ENCODE measurements around the gene NAA38.
"Not testable (repeated sequence)": the region's sequence is repeated elsewhere in the genome, so short reads cannot be mapped to it uniquely, and the experiment has no call there.

NAA38 gene

GRCh38 chr17:7867881-7868329 is 10.5 kb upstream of the NAA38 start:
- Histone ChIP-seq H3K4me1 (ENCODE audit: low read length) (no peaks in the 10 kb centered on the region), H3K36me3 (replicated peaks; ENCODE audit: low read depth, low read length) (no peaks in the 10 kb centered on the region), H3K27ac (ENCODE audit: low read length) (no peak overlapping the region), H3K4me3 (ENCODE audit: low read length) (no peak overlapping the region), H3K79me2 (ENCODE audit: low read length) (no peaks in the 10 kb centered on the region), H2AFZ (ENCODE audit: low read depth, low read length) (no peak overlapping the region), H3K9me3 (ENCODE audit: insufficient read depth, low read length) (no peaks in the 10 kb centered on the region), H3K4me2 (ENCODE audit: low read length) (no peak overlapping the region), H4K20me1 (ENCODE audit: insufficient read depth, low read length) (no peaks in the 10 kb centered on the region), H3K9ac (ENCODE audit: low read length) (no peak overlapping the region), H3K27me3 (ENCODE audit: low read depth, low read length) (no peaks in the 10 kb centered on the region)
- TF ChIP-seq CTCF (IDR thresholded peaks at IDR 0.05; ENCODE audit: low read depth, low read length) (no peak), EZH2phosphoT487 (IDR thresholded peaks at IDR 0.05; ENCODE audit: low read depth) (no peak)

- Histone ChIP-seq H3K4me2 (ENCODE audit: low read length) (no peak overlapping the region), H3K79me2 (ENCODE audit: low read length) (no peaks in the 10 kb centered on the region), H3K27me3 (ENCODE audit: low read depth, low read length) (no peaks in the 10 kb centered on the region), H3K9ac (ENCODE audit: low read length) (no peak overlapping the region), H3K4me3 (ENCODE audit: low read length) (no peak overlapping the region), H3K4me1 (ENCODE audit: low read length) (no peaks in the 10 kb centered on the region), H3K36me3 (replicated peaks; ENCODE audit: low read depth, low read length) (peaks cover 2% of the 10 kb centered on the region), H3K27ac (ENCODE audit: low read length) (no peak overlapping the region), H4K20me1 (ENCODE audit: insufficient read depth, low read length) (no peaks in the 10 kb centered on the region), H3K9me3 (ENCODE audit: insufficient read depth, low read length) (no peaks in the 10 kb centered on the region), H2AFZ (ENCODE audit: low read depth, low read length) (no peak overlapping the region)
- TF ChIP-seq EZH2phosphoT487 (IDR thresholded peaks at IDR 0.05; ENCODE audit: low read depth): no peak
- TF ChIP-seq CTCF (IDR thresholded peaks at IDR 0.05; ENCODE audit: low read depth, low read length): no peak
These were observed 7.8 kb upstream of the NAA38 start for GRCh38 chr17:7864995-7865650.

GRCh38 chr17:7864384-7864783 is 7.0 kb upstream of the NAA38 start:
- H3K4me1 ChIP-seq (ENCODE audit: low read length); H3K4me2 ChIP-seq (ENCODE audit: low read length); H3K27me3 ChIP-seq (ENCODE audit: low read depth, low read length); H3K36me3 ChIP-seq (replicated peaks; ENCODE audit: low read depth, low read length); H2AFZ ChIP-seq (ENCODE audit: low read depth, low read length); H3K27ac ChIP-seq (ENCODE audit: low read length); H3K4me3 ChIP-seq (ENCODE audit: low read length); H3K79me2 ChIP-seq (ENCODE audit: low read length); H3K9me3 ChIP-seq (ENCODE audit: insufficient read depth, low read length); H3K9ac ChIP-seq (ENCODE audit: low read length); H4K20me1 ChIP-seq (ENCODE audit: insufficient read depth, low read length): not testable (repeated sequence)

GRCh38 chr17:7862692-7863437 is 5.5 kb upstream of the NAA38 start:
- no peak overlapping the region for H3K9ac ChIP-seq (ENCODE audit: low read length)
- peak; percentile 59 for TF ChIP-seq CTCF (IDR thresholded peaks at IDR 0.05; ENCODE audit: low read depth, low read length)
- TF ChIP-seq EZH2phosphoT487 (IDR thresholded peaks at IDR 0.05; ENCODE audit: low read depth): no peak
- H3K4me3 ChIP-seq (ENCODE audit: low read length): no peak overlapping the region
- H3K27ac ChIP-seq (ENCODE audit: low read length): no peak overlapping the region
- no peaks in the 10 kb centered on the region for H3K27me3 ChIP-seq (ENCODE audit: low read depth, low read length)
- H3K79me2 ChIP-seq (ENCODE audit: low read length): peaks cover 5% of the 10 kb centered on the region; the same call in 1 of the 2 replicates
- H3K9me3 ChIP-seq (ENCODE audit: insufficient read depth, low read length): no peaks in the 10 kb centered on the region
- H4K20me1 ChIP-seq (ENCODE audit: insufficient read depth, low read length): no peaks in the 10 kb centered on the region
- no peak overlapping the region for H3K4me2 ChIP-seq (ENCODE audit: low read length)
- peaks cover 4% of the 10 kb centered on the region for H3K4me1 ChIP-seq (ENCODE audit: low read length)
- H2AFZ ChIP-seq (ENCODE audit: low read depth, low read length): no peak overlapping the region
- peaks cover 2% of the 10 kb centered on the region for H3K36me3 ChIP-seq (replicated peaks; ENCODE audit: low read depth, low read length)
